ENCODE results near the gene RNPS1. TPM values are rescaled to one million over a fixed set of nuclear protein-coding genes. Genes with fewer than 3 reads are reported as not detected.

Gene RNPS1
- total and polyA plus RNA-seq, 9 of the 15 experiments (the other 6 are each of a cell fraction or from before 2014, with no cell fraction given): 44.9 to 338 (median 202) TPM

DNA sequence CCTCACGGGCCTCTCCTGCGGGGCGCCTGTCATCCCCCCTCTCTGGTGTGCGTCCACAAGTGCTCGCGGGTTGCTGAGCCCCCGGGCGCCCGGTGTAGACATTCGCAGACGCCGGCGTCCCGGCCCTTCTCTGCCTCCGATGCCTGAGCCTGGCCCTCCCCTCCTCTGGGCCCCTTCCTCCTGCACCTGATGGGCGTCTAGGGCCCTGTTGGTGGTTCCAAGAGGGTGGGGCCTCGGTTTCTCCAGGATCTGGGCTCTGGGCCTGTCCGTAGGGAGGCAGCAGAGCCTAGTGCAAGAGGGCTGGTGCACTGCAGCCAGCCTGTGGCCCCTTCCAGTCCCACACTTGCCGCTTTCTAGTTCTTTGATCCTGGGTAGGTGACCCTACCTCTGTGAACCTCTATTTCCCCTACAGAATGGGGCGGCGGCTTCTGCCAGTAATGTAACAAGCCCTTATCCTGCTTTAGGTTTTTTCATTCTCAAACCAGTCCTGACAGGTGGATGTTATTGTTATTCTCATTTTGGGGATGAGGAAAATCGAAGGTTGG, 43.9 kb downstream of the RNPS1 start:
- Histone ChIP-seq H3K9me3 (replicated peaks; ENCODE audit: control insufficient read depth, insufficient read depth, low read depth, low read length) (no peaks in the 10 kb centered on the region), H4K20me1 (replicated peaks; ENCODE audit: control insufficient read depth, insufficient read depth, low read length) (peaks cover 11% of the 10 kb centered on the region), H3K4me1 (replicated peaks in 1 of 2; ENCODE audit: control insufficient read depth in 2 of 2, insufficient read depth in 2 of 2, low read length in 2 of 2) (peaks cover 11 to 61% of the 10 kb centered on the region in 2 experiments; a peak in 3 of 5 replicates), H3K4me2 (ENCODE audit: insufficient read depth, low read length) (peak overlapping the region; percentile 77), H3K27ac (ENCODE audit: extremely low read depth, low read depth, low read length) (peak overlapping the region; percentile 82), H3K9me1 (ENCODE audit: control insufficient read depth, insufficient read depth, low read length) (no peaks in the 10 kb centered on the region), H3K9ac (ENCODE audit: insufficient read depth in 1 of 2, low read depth in 2 of 2, low read length in 2 of 2) (peak overlapping the region; percentile 91 to 98), H3K79me2 (ENCODE audit: control insufficient read depth, insufficient read depth, low read length) (peaks cover 53% of the 10 kb centered on the region), H3K36me3 (ENCODE audit: control insufficient read depth, insufficient read depth, low read length) (peaks cover 38% of the 10 kb centered on the region; the same call in 1 of the 3 replicates), H3K4me3 (peak overlapping the region; percentile 87), H3K27me3 (ENCODE audit: control insufficient read depth in 2 of 2, insufficient read depth in 2 of 2, low read length in 2 of 2) (no peaks in the 10 kb centered on the region), H2AFZ (ENCODE audit: low read depth, low read length) (peak overlapping the region; percentile 80)
- POLR2A ChIA-PET: interaction anchor here (0.6 to 5.0 kb wide), 11 partner anchors 8 to 259 kb away, joined by 3 to 29 read pairs (median 5); partner anchors contain the start of genes BRICD5, DNASE1L2, ECI1 and PGP
- ATAC-seq: peak; percentile 74
- FAIRE-seq: no peak
- in situ Hi-C loops (cut with MboI) (no loop called here), intact Hi-C loops (cut with micrococcal nuclease) (loop anchor here (1.0 kb wide), 1 partner anchor 27 kb away; the partner anchor contains the start of gene ECI1)
- DNase-seq (ENCODE audit: extremely low read depth in 1 of 4, low spot score in 3 of 4): peak in 3 of 4 experiments; percentile 66 to 77 (median 68)
- WGBS (ENCODE audit: insufficient coverage, low coverage, missing lambda C conversion rate): 0% methylated on average over 18 of the region's 22 CpGs
- BruUV-seq (replicated peaks): TSS peak; percentile 73
- CTCF ChIA-PET (ENCODE audit: low intra/inter-chr PET ratio): no interaction called here
- TF ChIP-seq ZNF121 (CRISPR knock-in tag; conservative IDR thresholded peaks at IDR 0.05) (peak; percentile 96), NCOA2 (IDR thresholded peaks at IDR 0.05; ENCODE audit: partially characterized antibody in 2 of 2) (no peak), NEUROD1 (IDR thresholded peaks at IDR 0.05; ENCODE audit: borderline replicate concordance, low read depth, low read length, partially characterized antibody) (no peak), KDM2B (CRISPR knock-in tag; IDR thresholded peaks at IDR 0.05) (no peak), C11orf30 (IDR thresholded peaks at IDR 0.05; ENCODE audit: low read depth) (no peak), FOSL1 (tag; conservative IDR thresholded peaks at IDR 0.05) (no peak), SIN3A (IDR thresholded peaks at IDR 0.05; ENCODE audit: borderline replicate concordance in 2 of 2, control insufficient read depth in 1 of 2, low read depth in 2 of 2, low read length in 2 of 2) (peak in 1 of 2 experiments; percentile 10; a peak in 1 of 4 replicates), NR4A1 (CRISPR knock-in tag; IDR thresholded peaks at IDR 0.05) (no peak), NR4A1 (tag; IDR thresholded peaks at IDR 0.05) (no peak), ZNF143 (CRISPR knock-in tag; IDR thresholded peaks at IDR 0.05) (no peak), ZNF644 (tag; IDR thresholded peaks at IDR 0.05; ENCODE audit: low read depth) (no peak), HMG20B (CRISPR knock-in tag; IDR thresholded peaks at IDR 0.05) (no peak), SMC3 (conservative IDR thresholded peaks at IDR 0.05; ENCODE audit: insufficient read depth, low read depth, low read length) (0 out of 2 replicates have a peak, but pooled peaks have one; percentile 3), ZNF134 (CRISPR knock-in tag; conservative IDR thresholded peaks at IDR 0.05) (peak; percentile 50; the same call in 1 of the 2 replicates), TEAD1 (CRISPR knock-in tag; IDR thresholded peaks at IDR 0.05) (0 out of 4 replicates have a peak, but pooled peaks of 1 of the 2 experiments have one; percentile 12), SIRT6 (IDR thresholded peaks at IDR 0.05; ENCODE audit: low read depth, low read length) (no peak), SREBF2 (CRISPR knock-in tag; IDR thresholded peaks at IDR 0.05) (0 out of 2 replicates have a peak, but pooled peaks have one; percentile 50), ZBTB1 (CRISPR knock-in tag; IDR thresholded peaks at IDR 0.05; ENCODE audit: borderline replicate concordance, low read depth) (peak; percentile 27; the same call in 1 of the 2 replicates), STAT5A (IDR thresholded peaks at IDR 0.05; ENCODE audit: borderline replicate concordance, low read length) (no peak), MCM2 (IDR thresholded peaks at IDR 0.05; ENCODE audit: low read depth) (no peak)
- TF ChIP-seq, protein P1, sequence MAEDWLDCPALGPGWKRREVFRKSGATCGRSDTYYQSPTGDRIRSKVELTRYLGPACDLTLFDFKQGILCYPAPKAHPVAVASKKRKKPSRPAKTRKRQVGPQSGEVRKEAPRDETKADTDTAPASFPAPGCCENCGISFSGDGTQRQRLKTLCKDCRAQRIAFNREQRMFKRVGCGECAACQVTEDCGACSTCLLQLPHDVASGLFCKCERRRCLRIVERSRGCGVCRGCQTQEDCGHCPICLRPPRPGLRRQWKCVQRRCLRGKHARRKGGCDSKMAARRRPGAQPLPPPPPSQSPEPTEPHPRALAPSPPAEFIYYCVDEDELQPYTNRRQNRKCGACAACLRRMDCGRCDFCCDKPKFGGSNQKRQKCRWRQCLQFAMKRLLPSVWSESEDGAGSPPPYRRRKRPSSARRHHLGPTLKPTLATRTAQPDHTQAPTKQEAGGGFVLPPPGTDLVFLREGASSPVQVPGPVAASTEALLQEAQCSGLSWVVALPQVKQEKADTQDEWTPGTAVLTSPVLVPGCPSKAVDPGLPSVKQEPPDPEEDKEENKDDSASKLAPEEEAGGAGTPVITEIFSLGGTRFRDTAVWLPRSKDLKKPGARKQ (CRISPR knock-in tag; IDR thresholded peaks at IDR 0.05): no peak
- TF ChIP-seq, protein P2, sequence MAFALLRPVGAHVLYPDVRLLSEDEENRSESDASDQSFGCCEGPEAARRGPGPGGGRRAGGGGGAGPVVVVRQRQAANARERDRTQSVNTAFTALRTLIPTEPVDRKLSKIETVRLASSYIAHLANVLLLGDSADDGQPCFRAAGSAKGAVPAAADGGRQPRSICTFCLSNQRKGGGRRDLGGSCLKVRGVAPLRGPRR (CRISPR knock-in tag; IDR thresholded peaks at IDR 0.05): no peak

Data from K562 (cell line).